Colonic mucosa (tissue), 4 donors: ENCODE results near the gene DNA2. TPM values are rescaled to one million over a fixed set of nuclear protein-coding genes. Genes with fewer than 3 reads are reported as not detected.

Source experiments
- DNase-seq: peaks from one replicate; pipeline ENCODE4 v3.0.0-alpha.2; 2020
- H3K27ac ChIP-seq: fragments of 200-600 bp; one replicate; pipeline ENCODE4 v1.8.0; 2021
- H3K27me3 ChIP-seq: fragments of 200-600 bp; one replicate; pipeline ENCODE4 v1.8.0; 2021
- H3K36me3 ChIP-seq: fragments of 200-600 bp; one replicate; pipeline ENCODE4 v1.8.0; 2021
- H3K4me1 ChIP-seq: fragments of 200-600 bp; one replicate; pipeline ENCODE4 v1.8.0; 2021; ENCODE audit warnings: mild to moderate bottlenecking
- H3K4me3 ChIP-seq: fragments of 200-600 bp; one replicate; pipeline ENCODE4 v1.8.0; 2021
- H3K9ac ChIP-seq, 2 donors: one replicate each; pipeline ENCODE4 v1.7.0; 2013; ENCODE audit warnings: control low read depth in 2 of 2, low read depth in 2 of 2, low read length in 2 of 2
- H3K9me3 ChIP-seq: fragments of 200-600 bp; one replicate; pipeline ENCODE4 v1.8.0; 2021
- intact Hi-C: fragments of 100-400 bp; cut with DNase I; formaldehyde crosslinking; loops from one replicate; pipeline ENCODE4 v1.14.1; 2022
- total RNA-seq, 2 donors: library from RNA; stranded (reverse); fragmentation: NEBNext Ultra II Directional in 1 of 2; extraction: Animal tissue kit (Norgen Biotek cat#: 25700) in 1 of 2; gene quantifications; one replicate each; pipeline ENCODE4 v1.2.1, GENCODE V29; 2021
- TF ChIP-seq, protein P1 (sequence below): fragments of 200-600 bp; IDR thresholded peaks from one replicate; pipeline ENCODE4 v1.8.0; 2022; ENCODE audit warnings: antibody characterized with exemption, mild to moderate bottlenecking
- donor health status: healthy.
- donor health status: DM: no; HTN: no; CAD: no.
- donor health status: DM: no; HTN: no; CAD: no.

Gene DNA2
- total RNA-seq, 2 donors from 2014 or later: 7.7 to 16.4 TPM

DNA sequence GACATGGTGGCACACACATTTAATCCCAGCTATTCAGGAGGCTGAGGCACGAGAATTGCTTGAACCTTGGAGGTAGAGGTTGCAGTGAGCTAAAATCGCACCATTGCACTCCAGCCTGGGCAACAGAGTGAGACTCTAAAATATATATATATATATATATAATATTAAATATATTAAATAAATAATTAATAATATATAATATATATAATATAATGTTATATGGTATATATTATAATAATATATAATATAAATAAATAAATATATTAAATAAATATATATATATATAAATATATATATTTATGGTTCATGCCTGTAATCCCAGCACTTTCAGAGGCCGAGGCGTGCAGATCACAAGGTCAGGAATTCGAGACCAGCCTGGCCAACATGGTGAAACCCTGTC lies 105.2 kb downstream of the DNA2 start:
- Histone ChIP-seq H3K27me3 (no peaks in the 10 kb centered on the region), H3K9me3 (no peaks in the 10 kb centered on the region), H3K9ac (no peak overlapping the region), H3K4me3 (no peak overlapping the region), H3K36me3 (no peaks in the 10 kb centered on the region), H3K4me1 (no peaks in the 10 kb centered on the region), H3K27ac (no peak overlapping the region)
- TF ChIP-seq, protein P1, sequence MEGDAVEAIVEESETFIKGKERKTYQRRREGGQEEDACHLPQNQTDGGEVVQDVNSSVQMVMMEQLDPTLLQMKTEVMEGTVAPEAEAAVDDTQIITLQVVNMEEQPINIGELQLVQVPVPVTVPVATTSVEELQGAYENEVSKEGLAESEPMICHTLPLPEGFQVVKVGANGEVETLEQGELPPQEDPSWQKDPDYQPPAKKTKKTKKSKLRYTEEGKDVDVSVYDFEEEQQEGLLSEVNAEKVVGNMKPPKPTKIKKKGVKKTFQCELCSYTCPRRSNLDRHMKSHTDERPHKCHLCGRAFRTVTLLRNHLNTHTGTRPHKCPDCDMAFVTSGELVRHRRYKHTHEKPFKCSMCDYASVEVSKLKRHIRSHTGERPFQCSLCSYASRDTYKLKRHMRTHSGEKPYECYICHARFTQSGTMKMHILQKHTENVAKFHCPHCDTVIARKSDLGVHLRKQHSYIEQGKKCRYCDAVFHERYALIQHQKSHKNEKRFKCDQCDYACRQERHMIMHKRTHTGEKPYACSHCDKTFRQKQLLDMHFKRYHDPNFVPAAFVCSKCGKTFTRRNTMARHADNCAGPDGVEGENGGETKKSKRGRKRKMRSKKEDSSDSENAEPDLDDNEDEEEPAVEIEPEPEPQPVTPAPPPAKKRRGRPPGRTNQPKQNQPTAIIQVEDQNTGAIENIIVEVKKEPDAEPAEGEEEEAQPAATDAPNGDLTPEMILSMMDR: no peak
- intact Hi-C loops: no loop called here
- DNase-seq: no peak

DNA sequence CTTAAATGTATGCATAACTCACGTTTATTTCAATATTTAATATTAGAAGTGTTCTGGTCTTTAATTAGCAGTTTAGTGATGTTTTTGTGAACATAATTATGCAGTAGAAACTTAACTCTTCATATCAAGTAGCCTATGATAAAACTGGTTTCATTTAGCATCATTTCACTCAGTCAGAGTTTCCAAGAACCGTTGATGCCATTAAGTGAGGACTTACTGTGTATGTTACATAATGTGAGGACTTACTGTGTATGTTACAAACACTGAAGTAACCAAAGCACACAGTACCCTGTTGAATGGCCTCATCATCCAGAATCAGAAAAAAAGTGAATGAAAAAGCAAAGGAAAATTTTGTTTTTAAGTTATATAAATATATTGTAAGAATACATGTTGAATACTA lies 106.2 kb downstream of the DNA2 start:
- TF ChIP-seq, protein P1: no peak
- Histone ChIP-seq H3K9me3 (no peaks in the 10 kb centered on the region), H3K9ac (no peak overlapping the region), H3K4me3 (no peak overlapping the region), H3K27me3 (no peaks in the 10 kb centered on the region), H3K27ac (no peak overlapping the region), H3K4me1 (no peaks in the 10 kb centered on the region), H3K36me3 (no peaks in the 10 kb centered on the region)
- intact Hi-C loops: no loop called here
- DNase-seq: no peak

DNA sequence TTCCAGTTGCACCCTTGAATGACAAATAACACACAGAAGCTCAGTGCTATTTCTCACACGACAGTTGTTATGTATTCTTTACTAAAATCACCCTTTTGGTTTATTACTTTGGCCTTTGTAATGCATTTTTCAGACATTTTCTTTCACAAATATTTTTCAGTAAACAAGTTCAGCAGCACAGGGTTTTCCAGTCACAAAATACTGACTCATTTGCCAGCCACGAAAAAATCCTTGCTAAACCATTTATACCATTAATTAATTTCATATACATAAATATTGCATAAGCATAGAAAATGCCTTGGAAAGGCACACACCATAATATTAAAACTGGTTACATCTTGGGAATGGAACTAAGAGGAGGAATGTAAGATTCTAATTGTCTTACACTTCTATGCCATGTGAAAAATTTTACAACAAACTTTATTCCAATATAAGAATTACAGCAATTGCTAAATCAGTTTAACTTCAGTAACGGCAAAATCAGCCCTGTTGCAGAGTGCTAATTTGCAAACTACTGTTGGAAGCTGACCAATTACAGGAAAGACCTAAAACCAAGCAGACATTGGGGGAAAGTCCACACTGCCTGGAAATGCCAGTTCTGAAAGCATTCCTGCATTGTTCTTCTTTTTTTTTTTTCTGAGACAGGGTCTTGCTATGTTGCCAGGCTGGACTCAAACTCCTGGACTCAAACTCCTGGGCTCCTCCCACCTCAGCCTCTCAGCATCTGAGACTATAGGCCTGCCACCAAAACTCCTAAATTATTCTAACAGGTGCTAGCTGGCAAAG lies 107.5 kb downstream of the DNA2 start:
- intact Hi-C loops: no loop called here
- no peaks in the 10 kb centered on the region for H3K36me3 ChIP-seq
- no peaks in the 10 kb centered on the region for H3K4me1 ChIP-seq
- H3K27ac ChIP-seq: no peak overlapping the region
- TF ChIP-seq, protein P1: no peak
- no peak for DNase-seq
- H3K4me3 ChIP-seq: no peak overlapping the region
- no peaks in the 10 kb centered on the region for H3K9me3 ChIP-seq
- no peak overlapping the region for H3K9ac ChIP-seq
- no peaks in the 10 kb centered on the region for H3K27me3 ChIP-seq

Other genes with a start within 250 kb of the DNA2 start
- under 1 TPM; 0.17 to 0.53 TPM for gene ATOH7, start 239.9 kb downstream of the DNA2 start, total RNA-seq
- 100 to 1,000 TPM in 1 of 2 donors, 10 to 100 TPM in 1; 74.4 to 130 TPM for gene HNRNPH3, start 139.9 kb downstream of the DNA2 start, total RNA-seq
- 10 to 100 TPM; 20.9 to 78.2 TPM for gene PBLD, start 139.0 kb downstream of the DNA2 start, total RNA-seq
- 10 to 100 TPM; 14.5 to 21.7 TPM for gene RUFY2, start 64.7 kb downstream of the DNA2 start, total RNA-seq
- 10 to 100 TPM; 18.7 to 19.7 TPM for gene SLC25A16, start 55.5 kb upstream of the DNA2 start, total RNA-seq
- gene TET1, start 88.4 kb upstream of the DNA2 start, total RNA-seq: 1 to 10 TPM in 1 of 2 donors, under 1 TPM in 1; 0.57 to 1.1 TPM
- gene CCAR1, start 249.3 kb upstream of the DNA2 start, total RNA-seq: 10 to 100 TPM; 46.5 to 62.8 TPM